Right lobe of liver (tissue), 6 donors: Measurements from ENCODE around the gene PREX1. TPM values are rescaled to one million over a fixed set of nuclear protein-coding genes. Genes with fewer than 3 reads are reported as not detected.

Source experiments
- ATAC-seq, 4 donors: fragments of 200-7000 bp; cut with Tn5 transposase; one replicate each; pipeline ENCODE4 v1.9.1; 2020; ENCODE audit warnings: mild to moderate bottlenecking in 4 of 4, moderate library complexity in 4 of 4
- DNase-seq, 3 donors: peaks; one replicate each; pipeline ENCODE4 v3.0.0-alpha.2; 2020
- H3K27ac ChIP-seq, 3 donors: fragments of 200-600 bp; one replicate each; pipeline ENCODE4 v1.8.0; 2022
- H3K27me3 ChIP-seq, 2 donors: fragments of 200-600 bp; one replicate each; pipeline ENCODE4 v1.8.0; 2022
- H3K36me3 ChIP-seq, 4 donors: fragments of 200-600 bp; sonication (generic) in 1 of 4; one replicate each; pipeline versions ENCODE4 v1.5.1 to v1.8.0; 2017 to 2022; ENCODE audit warnings: control low read depth in 1 of 4
- H3K4me1 ChIP-seq, 4 donors: fragments of 200-600 bp; sonication (generic) in 1 of 4; one replicate each; pipeline versions ENCODE4 v1.5.1 to v1.8.0; 2017 to 2022; ENCODE audit warnings: control low read depth in 1 of 4
- H3K4me3 ChIP-seq, 3 donors: fragments of 200-600 bp; one replicate each; pipeline ENCODE4 v1.8.0; 2022
- H3K9me3 ChIP-seq, 4 donors: fragments of 200-600 bp; sonication (generic) in 1 of 4; one replicate each; pipeline versions ENCODE4 v1.5.1 to v1.8.0; 2017 to 2022; ENCODE audit warnings: control low read depth in 1 of 4
- CTCF ChIP-seq, 4 donors: fragments of 200-600 bp in 3 of 4; fragments of 450-650 bp in 1 of 4; IDR thresholded peaks; one replicate each; pipeline versions ENCODE4 v1.5.1 to v1.8.0; 2016 to 2022; ENCODE audit warnings: antibody characterized with exemption in 4 of 4, mild to moderate bottlenecking in 2 of 4
- POLR2A ChIP-seq: fragments of 450-650 bp; IDR thresholded peaks from one replicate; pipeline ENCODE4 v1.6.1; 2017; ENCODE audit warnings: antibody characterized with exemption, mild to moderate bottlenecking
- WGBS: methylation state at CpG from one replicate; pipeline ENCODE4 v1.1.6; 2018; ENCODE audit warnings: low coverage, low lambda C conversion rate; ENCODE audit not compliant: insufficient coverage; ENCODE audit errors: missing lambda C conversion rate; 5-methylcytosine and 5-hydroxymethylcytosine counted together
- intact Hi-C, 2 donors: fragments of 100-400 bp; cut with DNase I; formaldehyde crosslinking; loops; one replicate each; pipeline versions ENCODE4 v1.11.2 to v1.14.1; 2022
- total RNA-seq, 6 experiments: library from RNA; depleted of rRNA in 2 of 6; stranded (reverse); fragments of >200 nt in 2 of 6; fragmentation: NEBNext Ultra II Directional in 3 of 6; extraction: Animal tissue kit (Norgen Biotek cat#: 25700) in 3 of 6; gene quantifications; one replicate each; pipeline versions ENCODE4 v1.1.0 to v1.2.4, GENCODE V29; 2016 to 2023
- donor health status: DM: no; HTN: yes; CAD: no.
- donor health status: DM: no; HTN: no; CAD: no.
- donor health status: DM: no; HTN: no; CAD: no.
- donor health status: DM: no; HTN: yes; CAD: no.
- donor health status: DM: no; HTN: yes; CAD: no.

The PREX1 gene
- total RNA-seq, 6 experiments from 2014 or later = 4.4 to 11.1 (median 8.7) TPM

GRCh38 chr20:48789781-48790472, 37.9 kb downstream of the PREX1 start:
- intact Hi-C loops = no loop called here
- Histone ChIP-seq H3K9me3 (no peaks in the 10 kb centered on the region), H3K27ac (no peak overlapping the region), H3K36me3 (no peaks in the 10 kb centered on the region), H3K4me1 (peaks cover 0 to 18% (median 7%) of the 10 kb centered on the region in 4 donors), H3K4me3 (no peak overlapping the region), H3K27me3 (no peaks in the 10 kb centered on the region)
- ATAC-seq = no peak
- DNase-seq = no peak
- WGBS = 66% methylated on average over 8 of the region's 9 CpGs
- TF ChIP-seq POLR2A (no peak), CTCF (IDR thresholded peaks at IDR 0.05) (no peak)

- ATAC-seq = no peak
- no peak for TF ChIP-seq POLR2A
- TF ChIP-seq CTCF (IDR thresholded peaks at IDR 0.05) = no peak
- 73% methylated on average over 5 of the region's 6 CpGs for WGBS
- H3K9me3 ChIP-seq = no peaks in the 10 kb centered on the region
- H3K4me3 ChIP-seq = no peak overlapping the region
- intact Hi-C loops = no loop called here
- no peak for DNase-seq
- H3K4me1 ChIP-seq = peaks cover 0 to 18% (median 7%) of the 10 kb centered on the region in 4 donors
- no peak overlapping the region for H3K27ac ChIP-seq
- no peaks in the 10 kb centered on the region for H3K36me3 ChIP-seq
- no peaks in the 10 kb centered on the region for H3K27me3 ChIP-seq
Observed at GRCh38 chr20:48789185-48789668, 38.6 kb downstream of the PREX1 start.

GRCh38 chr20:48788486-48789072, 39.2 kb downstream of the PREX1 start:
- intact Hi-C loops = no loop called here
- Histone ChIP-seq H3K27me3 (no peaks in the 10 kb centered on the region), H3K4me1 (peaks cover 0 to 18% (median 7%) of the 10 kb centered on the region in 4 donors), H3K4me3 (no peak overlapping the region), H3K36me3 (no peaks in the 10 kb centered on the region), H3K27ac (no peak overlapping the region), H3K9me3 (no peaks in the 10 kb centered on the region)
- 83% methylated on average over 9 of the region's 9 CpGs for WGBS
- DNase-seq (no peak), ATAC-seq (no peak)
- no peak for TF ChIP-seq CTCF (IDR thresholded peaks at IDR 0.05)
- TF ChIP-seq POLR2A = no peak

- Histone ChIP-seq H3K27ac (no peak overlapping the region), H3K9me3 (no peaks in the 10 kb centered on the region), H3K4me3 (no peak overlapping the region), H3K27me3 (no peaks in the 10 kb centered on the region), H3K4me1 (peaks cover 0 to 18% (median 7%) of the 10 kb centered on the region in 4 donors), H3K36me3 (no peaks in the 10 kb centered on the region)
- 69% methylated on average over 7 of the region's 9 CpGs for WGBS
- ATAC-seq = no peak
- DNase-seq = no peak
- no peak for TF ChIP-seq POLR2A
- no peak for TF ChIP-seq CTCF (IDR thresholded peaks at IDR 0.05)
- intact Hi-C loops = no loop called here
Observed at GRCh38 chr20:48787861-48788375, 39.9 kb downstream of the PREX1 start.
